H1 (cell line): Measurements from ENCODE around the gene NAXE. TPM values are rescaled to one million over a fixed set of nuclear protein-coding genes. Genes with fewer than 3 reads are reported as not detected.

Experiments used
- ASH2L ChIP-seq: fragments of 200-600, 300-600 bp; sonication (generic); IDR thresholded peaks from one replicate; pipeline ENCODE4 v1.7.1; 2017; ENCODE audit warnings: low read length
- BRCA1 ChIP-seq: IDR thresholded peaks from 2 replicates; pipeline ENCODE4 v1.6.1; 2012; ENCODE audit warnings: low read depth, low read length, improper control_type of control experiment
- CEBPB ChIP-seq: IDR thresholded peaks from 2 replicates; pipeline ENCODE4 v1.6.1; 2012; ENCODE audit warnings: low read depth, low read length
- CREB1 ChIP-seq: IDR thresholded peaks from 2 replicates; pipeline ENCODE4 v1.6.1; 2012; ENCODE audit warnings: inconsistent platforms
- EZH2 ChIP-seq: fragments of 200-600 bp; sonication (generic); IDR thresholded peaks from 2 replicates; pipeline ENCODE4 v1.7.1; 2012; ENCODE audit warnings: low read depth, mild to moderate bottlenecking, moderate library complexity, low read length, inconsistent platforms; ENCODE audit not compliant: severe bottlenecking
- HDAC6 ChIP-seq: IDR thresholded peaks from one replicate; pipeline ENCODE4 v1.7.1; 2012; ENCODE audit warnings: low read depth, mild to moderate bottlenecking, inconsistent platforms, low read length, moderate library complexity
- KDM4A ChIP-seq: IDR thresholded peaks from one replicate; pipeline ENCODE4 v1.7.1; 2012; ENCODE audit warnings: low read depth, mild to moderate bottlenecking, moderate library complexity, low read length, inconsistent platforms; ENCODE audit not compliant: severe bottlenecking
- POLR2AphosphoS5 ChIP-seq: IDR thresholded peaks from 2 replicates; pipeline ENCODE4 v1.6.1; 2011; ENCODE audit warnings: low read depth, low read length
- RNF2 ChIP-seq: fragments of 200-900, 300-1000 bp; sonication (generic); IDR thresholded peaks from 2 replicates; pipeline ENCODE4 v1.7.1; 2016; ENCODE audit warnings: borderline replicate concordance, low read depth, mild to moderate bottlenecking, antibody characterized with exemption, low read length; ENCODE audit not compliant: poor library complexity, severe bottlenecking; ENCODE audit errors: missing control alignments
- SIN3A ChIP-seq, 2 experiments: IDR thresholded peaks in 1 of 2; conservative IDR thresholded peaks in 1 of 2; 2 replicates each; pipeline ENCODE4 v1.6.1; 2011 to 2012; ENCODE audit warnings: low read length in 2 of 2, improper control_type of control experiment in 1 of 2, low read depth in 1 of 2, mild to moderate bottlenecking in 1 of 2
- TAF7 ChIP-seq: optimal IDR thresholded peaks from 2 replicates; pipeline ENCODE3; 2011; ENCODE audit warnings: low read depth, mild to moderate bottlenecking, inconsistent platforms, low read length, moderate library complexity, borderline replicate concordance
- TBP ChIP-seq: IDR thresholded peaks from 2 replicates; pipeline ENCODE4 v1.6.1; 2011; ENCODE audit warnings: low read depth, low read length, improper control_type of control experiment
- polyA plus RNA-seq, 7 experiments: library from polyadenylated mRNA; depleted of rRNA in 3 of 7; stranded (reverse) in 5 of 7; unstranded in 2 of 7; fragments of >200 nt in 5 of 7; fragments of 200-250 nt in 2 of 7; gene quantifications; 1 replicate in 5 of 7; 2 replicates in 1 of 7; 4 replicates in 1 of 7; pipeline versions ENCODE4 v1.2.1 to v1.2.3, GENCODE V29; 2011 to 2013; ENCODE audit warnings: missing spikeins in 2 of 7, mixed read lengths in 2 of 7
- total RNA-seq: library from RNA; stranded (reverse); fragmentation: NEBNext Ultra II Directional; extraction: Animal tissue kit (Norgen Biotek cat#: 25700); gene quantifications from 2 replicates; pipeline ENCODE4 v1.2.1, GENCODE V29; 2021
- TF ChIP-seq, protein P1 (sequence below): IDR thresholded peaks from 2 replicates; pipeline ENCODE4 v1.6.1; 2012; ENCODE audit warnings: inconsistent platforms
- TF ChIP-seq, protein P2 (sequence below): IDR thresholded peaks from 2 replicates; pipeline ENCODE4 v1.6.1; 2012; ENCODE audit warnings: low read length, inconsistent platforms
- TF ChIP-seq, protein P3 (sequence below): IDR thresholded peaks from 2 replicates; pipeline ENCODE4 v1.6.1; 2011; ENCODE audit warnings: low read length, improper control_type of control experiment
- TF ChIP-seq, protein P4 (sequence below): IDR thresholded peaks from 2 replicates; pipeline ENCODE4 v1.6.1; 2011; ENCODE audit warnings: low read depth, mild to moderate bottlenecking, low read length; ENCODE audit not compliant: insufficient read depth

Gene NAXE
- total and polyA plus RNA-seq, 2 of the 8 experiments (the other 6 are each of a cell fraction or from before 2014, with no cell fraction given), result 73.1 to 74.3 TPM

DNA sequence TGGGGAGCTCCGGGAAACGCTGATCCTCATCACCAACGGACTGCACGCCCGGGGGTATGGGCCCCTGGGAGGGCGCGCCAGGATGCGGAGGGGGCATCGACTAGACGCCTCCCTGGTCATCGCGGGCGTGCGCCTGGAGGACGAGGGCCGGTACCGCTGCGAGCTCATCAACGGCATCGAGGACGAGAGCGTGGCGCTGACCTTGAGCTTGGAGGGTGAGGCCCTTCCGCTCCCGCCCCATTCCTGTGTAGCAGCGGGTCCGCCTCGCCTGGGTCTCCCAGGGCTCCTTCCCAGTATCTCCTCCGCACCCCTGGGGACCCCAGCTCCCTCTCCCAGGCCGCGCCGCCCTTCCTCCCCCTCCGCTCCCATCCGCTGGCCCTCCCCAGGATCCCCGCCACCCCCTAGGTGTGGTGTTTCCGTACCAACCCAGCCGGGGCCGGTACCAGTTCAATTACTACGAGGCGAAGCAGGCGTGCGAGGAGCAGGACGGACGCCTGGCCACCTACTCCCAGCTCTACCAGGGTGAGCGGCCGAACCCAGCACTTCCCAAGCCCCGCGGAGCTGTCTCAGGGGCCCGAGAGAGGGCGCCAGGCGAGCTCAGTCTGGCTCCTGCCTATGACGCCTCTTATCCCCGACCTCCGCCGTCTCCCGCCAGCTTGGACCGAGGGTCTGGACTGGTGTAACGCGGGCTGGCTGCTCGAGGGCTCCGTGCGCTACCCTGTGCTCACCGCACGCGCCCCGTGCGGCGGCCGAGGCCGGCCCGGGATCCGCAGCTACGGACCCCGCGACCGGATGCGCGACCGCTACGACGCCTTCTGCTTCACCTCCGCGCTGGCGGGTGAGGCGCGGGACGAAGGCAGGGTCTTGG, 32.6 kb downstream of the NAXE start (continued):
- TF ChIP-seq HDAC6 (no peak), TBP (peak; percentile 30; the same call in 1 of the 2 replicates), EZH2 (peak; percentile 82), BRCA1 (no peak), RNF2 (peak; percentile 55), ASH2L (peak; percentile 84), POLR2AphosphoS5 (peak; percentile 33; the same call in 1 of the 2 replicates), TAF7 (peak; percentile 86), CREB1 (peak; percentile 91), KDM4A (peak; percentile 96), SIN3A (conservative IDR thresholded peaks at IDR 0.05 in 1 of 2, IDR thresholded peaks at IDR 0.05 in 1 of 2; ENCODE audit: low read depth in 1 of 2, low read length in 2 of 2) (0 out of 4 replicates have a peak, but pooled peaks of 1 of the 2 experiments have one; percentile 22), CEBPB (no peak)
- TF ChIP-seq, protein P1, sequence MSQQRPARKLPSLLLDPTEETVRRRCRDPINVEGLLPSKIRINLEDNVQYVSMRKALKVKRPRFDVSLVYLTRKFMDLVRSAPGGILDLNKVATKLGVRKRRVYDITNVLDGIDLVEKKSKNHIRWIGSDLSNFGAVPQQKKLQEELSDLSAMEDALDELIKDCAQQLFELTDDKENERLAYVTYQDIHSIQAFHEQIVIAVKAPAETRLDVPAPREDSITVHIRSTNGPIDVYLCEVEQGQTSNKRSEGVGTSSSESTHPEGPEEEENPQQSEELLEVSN, result peak; percentile 95
- TF ChIP-seq, protein P2, sequence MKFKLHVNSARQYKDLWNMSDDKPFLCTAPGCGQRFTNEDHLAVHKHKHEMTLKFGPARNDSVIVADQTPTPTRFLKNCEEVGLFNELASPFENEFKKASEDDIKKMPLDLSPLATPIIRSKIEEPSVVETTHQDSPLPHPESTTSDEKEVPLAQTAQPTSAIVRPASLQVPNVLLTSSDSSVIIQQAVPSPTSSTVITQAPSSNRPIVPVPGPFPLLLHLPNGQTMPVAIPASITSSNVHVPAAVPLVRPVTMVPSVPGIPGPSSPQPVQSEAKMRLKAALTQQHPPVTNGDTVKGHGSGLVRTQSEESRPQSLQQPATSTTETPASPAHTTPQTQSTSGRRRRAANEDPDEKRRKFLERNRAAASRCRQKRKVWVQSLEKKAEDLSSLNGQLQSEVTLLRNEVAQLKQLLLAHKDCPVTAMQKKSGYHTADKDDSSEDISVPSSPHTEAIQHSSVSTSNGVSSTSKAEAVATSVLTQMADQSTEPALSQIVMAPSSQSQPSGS, result no peak
- TF ChIP-seq, protein P3, sequence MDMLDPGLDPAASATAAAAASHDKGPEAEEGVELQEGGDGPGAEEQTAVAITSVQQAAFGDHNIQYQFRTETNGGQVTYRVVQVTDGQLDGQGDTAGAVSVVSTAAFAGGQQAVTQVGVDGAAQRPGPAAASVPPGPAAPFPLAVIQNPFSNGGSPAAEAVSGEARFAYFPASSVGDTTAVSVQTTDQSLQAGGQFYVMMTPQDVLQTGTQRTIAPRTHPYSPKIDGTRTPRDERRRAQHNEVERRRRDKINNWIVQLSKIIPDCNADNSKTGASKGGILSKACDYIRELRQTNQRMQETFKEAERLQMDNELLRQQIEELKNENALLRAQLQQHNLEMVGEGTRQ, result no peak
- TF ChIP-seq, protein P4, sequence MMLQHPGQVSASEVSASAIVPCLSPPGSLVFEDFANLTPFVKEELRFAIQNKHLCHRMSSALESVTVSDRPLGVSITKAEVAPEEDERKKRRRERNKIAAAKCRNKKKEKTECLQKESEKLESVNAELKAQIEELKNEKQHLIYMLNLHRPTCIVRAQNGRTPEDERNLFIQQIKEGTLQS, result peak; percentile 58
